ENCODE results near the gene SLCO1A2.

The SLCO1A2 gene

GRCh38 chr12:21219206-21219605 lies 115.5 kb downstream of the SLCO1A2 start:
- TF ChIP-seq CTCF (conservative IDR thresholded peaks at IDR 0.05; ENCODE audit: low read length): no peak
- no peak for TF ChIP-seq EZH2phosphoT487 (IDR thresholded peaks at IDR 0.05; ENCODE audit: borderline replicate concordance)
- H3K27me3 ChIP-seq (ENCODE audit: insufficient read depth, low read length, poor library complexity, severe bottlenecking): no peaks in the 10 kb centered on the region
- no peaks in the 10 kb centered on the region for H3K79me2 ChIP-seq (ENCODE audit: insufficient read depth, low read length)
- H2AFZ ChIP-seq (ENCODE audit: low read length): no peak overlapping the region
- no peak overlapping the region for H3K4me2 ChIP-seq (ENCODE audit: low read depth, low read length, poor library complexity, severe bottlenecking)
- no peaks in the 10 kb centered on the region for H3K9me3 ChIP-seq (ENCODE audit: insufficient read depth, low read depth, low read length)
- H4K20me1 ChIP-seq (ENCODE audit: insufficient read depth, low read length, poor library complexity, severe bottlenecking): no peaks in the 10 kb centered on the region
- no peaks in the 10 kb centered on the region for H3F3A ChIP-seq (ENCODE audit: low read depth)
- H3K4me1 ChIP-seq (ENCODE audit: insufficient read depth, low read length, poor library complexity, severe bottlenecking): no peaks in the 10 kb centered on the region
- H3K9me2 ChIP-seq (replicated peaks; ENCODE audit: low read depth, low read length): 0 out of 2 replicates have a peak, but pooled peaks cover 5% of the 10 kb centered on the region
- H3K36me3 ChIP-seq (ENCODE audit: insufficient read depth, low read length): no peaks in the 10 kb centered on the region
- H3K9ac ChIP-seq (ENCODE audit: low read depth, low read length, poor library complexity, severe bottlenecking): no peak overlapping the region
- no peak overlapping the region for H3K4me3 ChIP-seq (ENCODE audit: low read length, poor library complexity, severe bottlenecking)

Data from Loucy (cell line).